ENCODE data around the gene KRTAP5-7.

GRCh38 chr11:71538666-71538990 is 11.6 kb downstream of the KRTAP5-7 start:
- TF ChIP-seq CTCF (IDR thresholded peaks at IDR 0.05) (no peak), POLR2A (IDR thresholded peaks at IDR 0.05) (no peak)

Data from esophagus squamous epithelium (tissue), 4 donors.